NCI-H128 (cell line): Measurements from ENCODE around the gene PPP1R12A.

Source experiments
- DNase-seq: peaks from one replicate; lab custom pipeline; 2025; ENCODE audit not compliant: unreplicated experiment; lab: John Stamatoyannopoulos, UW

The PPP1R12A gene

DNA sequence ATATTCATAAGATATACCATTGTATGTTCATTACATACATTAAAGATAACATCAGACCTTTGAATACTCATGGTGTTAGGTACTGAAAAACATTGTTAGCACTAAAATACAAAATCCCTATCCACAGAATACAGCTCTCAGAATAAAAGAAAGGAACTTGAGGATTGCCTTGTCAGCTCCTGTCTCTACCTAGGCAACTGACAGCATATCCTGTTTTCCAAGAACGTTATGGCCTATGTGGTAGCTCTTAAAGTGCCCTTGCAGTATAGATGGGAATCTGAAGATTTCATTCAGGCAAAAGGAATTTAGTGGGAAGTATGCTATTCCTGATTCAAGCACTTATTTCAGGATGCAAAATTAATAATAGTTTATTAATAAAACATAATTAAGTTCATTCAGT lies 1.8 kb upstream of the PPP1R12A start:
- DNase-seq: no peak

DNA sequence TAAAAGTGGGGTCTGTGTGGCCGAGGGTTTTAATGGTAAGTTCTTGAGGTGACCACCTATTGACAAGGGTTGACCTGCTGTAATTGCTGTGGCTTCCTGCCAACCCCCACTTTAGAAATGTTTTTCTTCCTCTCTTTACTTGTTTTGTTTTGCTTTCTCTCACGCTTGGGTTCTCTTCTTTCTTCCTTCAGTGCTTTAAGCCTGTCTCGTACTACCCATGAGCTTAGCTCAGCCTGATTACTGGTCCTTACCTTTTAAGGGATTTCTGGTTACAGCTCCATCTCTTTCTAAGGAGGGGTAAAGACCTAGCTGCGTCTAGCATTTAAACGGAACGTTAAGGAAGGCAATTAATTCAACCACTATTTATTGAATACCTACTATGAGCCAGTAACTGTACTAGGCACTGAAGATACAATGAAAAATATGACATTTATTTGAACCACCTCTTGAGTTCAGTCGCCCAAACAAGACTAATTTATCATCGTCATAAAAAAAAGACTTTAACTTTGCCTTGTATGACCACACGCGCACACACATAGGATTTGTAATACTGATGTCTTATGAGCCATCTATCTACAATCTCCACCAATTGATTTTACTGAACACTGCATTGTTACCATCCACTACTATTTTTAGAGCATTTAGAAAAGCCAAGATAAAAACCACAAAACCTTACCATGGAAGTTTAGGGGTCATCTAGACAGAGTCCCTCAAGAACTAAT lies 888 bp upstream of the PPP1R12A start:
- DNase-seq: no peak

DNA sequence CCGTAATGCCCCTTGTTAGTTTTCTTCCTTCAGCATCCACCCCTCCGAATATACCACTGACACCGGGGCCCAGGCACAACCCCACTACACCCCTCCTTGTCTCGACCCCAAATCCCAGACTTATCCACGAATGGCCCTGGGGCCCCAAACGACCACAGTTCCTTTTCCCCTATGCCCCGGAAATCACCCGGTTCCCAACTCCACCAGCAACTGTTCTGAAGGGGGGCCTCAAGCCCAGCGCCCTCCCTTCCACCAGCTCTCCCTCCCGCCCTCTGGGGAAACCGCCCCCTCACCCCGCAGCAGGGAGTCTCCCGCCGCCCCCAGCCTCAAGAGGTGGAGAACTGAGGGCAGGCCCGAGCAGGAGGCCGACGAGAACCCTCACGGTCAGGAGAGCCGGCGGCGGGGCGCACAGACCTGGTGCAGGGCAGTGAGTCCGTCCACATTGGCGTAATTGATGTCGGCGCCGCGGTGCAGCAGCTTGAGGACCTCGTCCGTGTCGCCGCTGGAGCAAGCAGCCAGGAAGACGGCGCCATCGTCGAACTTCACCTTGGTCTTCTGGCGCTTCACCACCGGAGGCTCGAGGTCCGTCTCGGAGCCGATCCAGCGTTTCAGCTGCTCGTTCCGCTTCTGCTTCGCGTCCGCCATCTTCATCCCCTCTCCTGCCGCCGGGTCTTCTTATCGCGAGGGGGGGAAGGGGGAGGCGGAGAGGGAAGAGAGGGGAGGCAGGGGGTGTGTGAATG lies 446 bp downstream of the PPP1R12A start:
- no peak for DNase-seq

DNA sequence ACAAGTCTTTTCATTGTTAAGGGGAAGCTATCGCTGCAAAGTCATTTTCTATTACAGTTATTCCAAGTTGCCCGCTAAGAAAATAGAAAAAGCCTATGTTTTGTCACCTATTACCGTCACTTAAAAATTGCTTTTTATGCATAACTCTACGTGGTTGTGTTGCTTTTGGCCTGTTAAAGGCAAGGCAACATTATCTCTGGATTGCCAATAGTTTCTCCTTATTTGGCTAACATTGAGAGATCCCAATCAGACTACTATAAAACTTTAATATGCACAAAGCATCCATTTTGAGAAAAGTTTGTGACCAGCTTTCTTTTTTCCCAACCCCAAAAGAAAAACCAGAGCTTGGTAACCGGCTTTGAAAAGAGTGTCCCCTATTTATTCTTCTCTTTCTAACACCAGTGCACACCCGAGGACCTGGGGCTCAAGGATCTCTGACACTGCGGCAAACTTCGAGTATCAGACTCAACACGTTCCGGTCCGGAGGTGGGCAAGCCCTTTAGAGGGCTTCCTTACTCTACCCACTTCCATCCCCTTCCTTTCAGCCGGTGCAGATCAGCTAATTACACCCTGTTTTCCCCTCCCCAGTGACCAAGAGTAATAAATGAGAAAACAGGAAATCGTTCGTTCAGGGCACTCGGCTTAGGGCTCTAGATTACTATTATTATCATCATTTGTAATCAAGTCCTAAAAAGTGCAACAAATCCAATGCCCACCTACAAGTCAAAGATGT lies 1.2 kb downstream of the PPP1R12A start:
- no peak for DNase-seq

DNA sequence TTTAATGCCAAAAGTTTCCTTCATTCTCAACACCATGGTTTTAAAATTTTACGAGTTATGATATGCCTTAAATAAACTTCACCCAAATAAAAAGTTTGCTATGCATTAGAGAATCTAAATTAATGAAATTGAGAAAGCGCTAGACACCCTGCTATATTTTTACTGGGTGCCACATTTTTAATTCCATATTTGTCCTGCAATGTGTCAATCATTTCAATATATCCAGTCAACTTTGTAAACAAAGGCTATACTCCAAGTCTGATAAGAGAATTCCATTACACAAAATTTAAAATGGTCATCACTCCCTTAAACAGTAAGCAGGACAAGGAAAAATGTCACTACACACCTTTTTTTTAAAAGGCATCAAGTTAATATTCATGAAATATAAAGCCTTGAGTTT lies 1.9 kb downstream of the PPP1R12A start:
- DNase-seq: no peak

DNA sequence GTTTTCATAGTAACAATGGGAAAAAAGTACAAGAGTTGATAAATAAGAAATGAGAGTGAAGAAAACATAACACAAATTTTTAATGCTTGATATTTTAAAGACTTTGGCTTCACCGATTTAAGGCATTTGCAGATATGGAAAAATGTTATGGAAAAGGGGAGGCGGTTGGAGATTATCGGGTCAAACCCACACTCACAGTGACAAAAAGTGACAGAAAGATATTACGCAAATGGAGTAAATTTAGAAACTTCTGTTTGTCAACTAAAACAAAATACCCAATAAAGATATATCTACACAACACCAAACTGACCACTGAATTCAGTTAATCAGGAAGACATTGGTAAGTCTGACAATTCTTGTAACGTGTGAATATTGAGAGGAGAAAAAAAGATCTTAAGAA lies 2.5 kb downstream of the PPP1R12A start:
- DNase-seq: no peak

DNA sequence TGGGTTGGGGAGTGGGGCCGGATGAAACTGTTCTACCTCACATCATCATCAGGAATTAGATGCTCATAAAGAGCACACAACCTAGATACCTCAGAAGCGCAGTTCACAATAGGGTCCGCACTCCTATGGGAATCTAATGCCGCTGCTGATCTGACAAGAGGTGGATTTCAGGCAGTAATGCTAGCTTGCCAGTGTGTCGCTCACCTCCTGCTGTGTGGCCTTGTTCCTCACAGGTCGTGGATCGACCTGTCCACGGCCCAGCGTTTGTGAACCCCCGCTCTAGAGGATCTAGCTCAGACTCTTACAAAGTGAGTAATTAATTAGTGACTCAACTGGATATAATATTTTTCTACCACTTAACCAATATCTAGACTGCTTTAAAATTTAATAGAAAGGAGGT lies 5.8 kb downstream of the PPP1R12A start:
- no peak for DNase-seq

DNA sequence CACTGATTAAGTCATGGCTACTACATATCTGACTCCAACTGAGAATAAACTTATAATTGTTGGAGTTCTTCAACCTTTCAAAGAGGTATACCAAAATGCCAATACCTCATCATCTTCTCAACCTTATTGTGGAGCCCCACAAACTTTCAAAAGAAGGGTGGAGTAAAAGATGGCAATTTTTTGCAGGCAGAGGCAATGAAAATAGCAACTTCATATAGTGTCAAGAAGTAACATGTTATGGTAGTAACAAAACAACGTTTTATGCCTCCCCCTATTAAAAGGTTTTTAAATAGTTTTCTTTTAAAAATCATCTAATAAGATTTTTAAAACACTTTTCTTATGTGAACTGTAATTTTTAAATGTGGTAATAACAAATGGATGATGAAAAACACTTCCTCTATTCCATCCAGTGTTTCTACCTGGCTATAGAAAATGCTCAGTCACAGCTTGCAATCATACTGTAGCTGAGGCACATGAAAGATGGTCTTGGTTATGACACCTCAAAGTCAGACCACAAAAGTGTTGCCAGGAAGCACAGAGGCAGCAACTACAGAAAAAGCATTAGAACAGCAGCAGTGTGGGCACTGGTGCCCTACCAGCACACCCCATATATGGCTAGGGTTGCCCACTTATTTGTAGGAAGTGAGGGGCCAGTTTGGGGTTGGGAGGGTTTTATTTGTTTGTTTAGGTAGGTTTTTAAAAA lies 7.0 kb downstream of the PPP1R12A start:
- DNase-seq: no peak

DNA sequence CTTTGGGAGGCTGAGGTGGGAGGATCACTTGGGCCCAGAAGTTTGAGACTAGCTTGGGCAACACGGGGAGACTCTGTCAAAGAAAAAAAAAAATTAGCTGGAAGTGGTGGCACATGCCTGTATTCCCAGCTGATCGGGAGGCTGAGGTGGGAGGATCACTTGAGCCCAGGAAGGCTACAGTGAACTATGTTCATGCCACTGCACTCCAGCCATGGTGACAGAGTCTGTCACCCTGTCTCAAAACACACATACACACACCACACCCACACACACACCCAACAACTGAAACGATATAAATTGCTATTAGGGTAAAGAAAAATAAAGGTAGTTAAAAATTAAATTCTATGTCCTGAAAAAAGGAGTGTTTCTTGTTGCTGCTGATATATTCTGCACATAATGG lies 7.9 kb downstream of the PPP1R12A start:
- no peak for DNase-seq

DNA sequence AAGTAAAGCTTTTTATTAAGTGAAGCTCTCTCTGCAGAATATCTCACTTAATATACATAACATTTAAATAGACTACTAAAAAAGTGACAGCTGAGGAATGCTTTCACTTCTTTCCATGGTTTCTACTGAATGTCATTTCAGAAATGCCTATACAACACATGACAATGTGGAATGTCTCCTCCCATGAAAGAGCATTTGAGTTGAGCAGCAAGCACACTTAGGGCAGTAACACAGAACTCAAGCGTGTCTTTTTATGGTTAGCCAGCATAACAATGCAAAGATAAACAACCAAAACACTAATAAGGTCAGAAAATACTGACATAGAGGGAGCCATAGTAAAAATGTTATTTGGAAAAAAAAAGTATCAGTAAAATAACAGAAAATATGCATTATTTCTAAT lies 9.4 kb downstream of the PPP1R12A start:
- DNase-seq: no peak

DNA sequence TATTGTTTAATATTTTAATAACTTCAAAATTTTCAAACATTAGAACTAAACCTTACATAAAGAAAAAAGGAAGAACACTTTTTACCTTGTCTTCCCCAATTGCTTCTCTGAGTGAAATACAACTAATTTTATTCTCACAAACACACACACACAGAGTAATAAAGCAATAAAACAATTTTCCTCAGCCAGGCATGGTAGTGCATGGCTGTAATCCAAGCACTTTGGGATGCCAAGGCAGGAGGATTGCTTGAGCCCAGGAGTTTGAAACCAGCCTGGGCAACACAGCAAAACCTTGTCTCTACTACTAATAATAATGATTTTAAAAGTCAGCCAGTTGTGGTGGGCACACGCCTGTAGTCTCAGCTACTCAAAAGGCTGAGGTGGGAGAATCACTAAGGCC lies 13.1 kb downstream of the PPP1R12A start:
- no peak for DNase-seq

DNA sequence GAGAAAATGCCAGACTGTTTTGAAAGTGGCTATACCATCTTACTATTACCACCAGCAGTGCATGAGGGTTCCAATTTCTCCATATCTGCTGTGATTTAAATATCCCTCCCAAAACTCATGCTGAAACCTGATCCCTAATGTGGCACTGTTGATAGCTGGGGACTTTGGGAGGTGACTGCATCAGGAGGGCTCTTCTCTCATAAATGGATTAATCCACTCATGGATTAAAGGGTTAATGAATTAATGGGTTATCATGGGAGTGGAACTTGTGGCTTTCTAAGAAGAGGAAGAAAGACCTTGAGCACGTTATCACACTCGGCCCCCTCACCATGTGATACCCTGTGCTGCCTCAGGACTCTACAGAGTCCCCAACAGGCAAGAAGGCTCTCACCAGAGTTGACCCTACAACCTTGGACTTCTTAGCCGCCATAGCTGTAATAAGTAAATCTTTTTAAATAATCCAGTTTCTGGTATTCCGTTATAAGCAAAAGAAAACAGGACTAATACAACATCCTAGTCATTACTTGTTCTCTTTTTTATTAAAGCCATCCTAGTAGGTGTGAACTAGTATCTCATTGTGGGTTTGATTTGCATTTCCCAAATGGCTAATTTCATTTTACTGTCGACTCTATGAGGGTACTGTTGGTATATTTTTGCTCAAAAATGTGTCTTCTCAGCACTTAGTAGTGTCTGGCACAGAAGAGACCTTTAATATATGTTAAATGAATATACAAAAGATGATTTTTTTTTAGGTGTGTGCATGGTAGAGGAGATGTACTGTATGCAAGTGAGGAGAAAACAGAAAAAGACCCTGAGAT lies 14.3 kb downstream of the PPP1R12A start:
- no peak for DNase-seq

DNA sequence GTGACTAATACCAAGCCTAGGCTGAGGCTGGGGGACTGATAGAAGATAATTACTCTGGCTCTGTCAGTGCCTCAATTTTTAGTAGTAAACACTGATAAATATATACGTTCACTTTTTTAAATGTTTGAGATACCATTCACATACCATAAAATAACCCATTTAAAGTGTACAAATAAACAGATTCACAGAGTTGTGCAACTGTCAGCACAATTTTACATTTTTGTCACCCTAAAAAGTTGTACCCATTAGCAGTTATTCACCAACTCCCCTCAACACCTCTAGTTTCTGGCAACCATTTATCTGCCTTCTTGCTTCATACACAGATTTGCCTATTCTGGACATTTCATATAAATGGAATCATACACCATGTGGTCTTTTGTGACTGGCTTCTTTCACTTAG lies 15.1 kb downstream of the PPP1R12A start:
- no peak for DNase-seq

DNA sequence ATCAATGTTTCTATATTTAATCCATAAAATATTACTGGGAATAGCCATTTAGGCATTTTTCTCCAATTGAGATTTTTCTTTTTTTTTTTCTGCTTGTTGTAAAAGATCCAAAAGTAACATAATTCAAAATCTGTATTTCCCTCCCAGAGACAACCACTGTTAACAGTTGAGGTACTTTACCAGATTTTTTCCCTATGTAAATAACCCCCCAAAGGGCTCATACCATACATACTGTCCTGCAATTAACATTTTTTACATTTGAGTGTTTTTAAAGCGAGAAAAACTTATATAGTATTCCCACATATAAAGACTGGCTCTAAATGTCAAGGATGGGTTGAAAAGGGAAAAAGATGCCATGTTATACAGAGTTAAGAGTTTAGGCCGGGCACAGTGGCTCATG lies 18.1 kb downstream of the PPP1R12A start:
- DNase-seq: no peak

DNA sequence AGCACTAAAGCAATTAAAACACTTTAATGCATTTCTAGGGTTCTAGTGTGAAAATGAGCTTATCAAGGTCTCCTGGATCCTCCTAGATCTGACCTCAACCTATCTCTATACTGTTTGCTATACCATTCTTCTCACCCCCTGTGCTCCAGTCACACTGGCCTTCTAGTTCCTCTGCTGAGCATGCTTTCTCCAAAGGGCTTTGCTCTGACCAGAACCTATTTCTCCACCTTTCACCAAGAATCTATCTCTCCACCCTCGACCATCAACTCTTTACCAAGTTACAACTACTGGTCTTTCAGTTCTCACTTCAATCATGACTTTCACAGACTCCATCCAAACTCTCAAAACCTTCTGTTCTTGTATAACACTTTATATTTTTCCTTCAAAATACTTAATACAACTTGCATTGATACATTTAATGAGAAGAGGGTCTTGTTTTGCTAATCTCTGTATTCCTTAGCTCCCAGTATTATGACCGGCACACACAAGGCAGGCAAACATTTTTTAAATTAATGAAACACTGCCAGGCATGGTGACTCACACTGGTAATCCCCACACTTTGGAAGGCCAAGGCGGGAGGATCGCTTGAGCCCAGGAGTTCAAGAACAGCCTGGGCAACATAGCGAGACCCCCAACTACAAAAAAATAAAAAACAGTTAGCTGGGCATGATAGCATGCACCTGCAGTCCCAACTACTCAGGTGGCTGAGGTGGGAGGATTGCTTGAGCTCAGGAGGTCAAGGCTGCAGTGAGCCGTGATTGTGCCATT lies 22.8 kb downstream of the PPP1R12A start:
- DNase-seq: no peak

DNA sequence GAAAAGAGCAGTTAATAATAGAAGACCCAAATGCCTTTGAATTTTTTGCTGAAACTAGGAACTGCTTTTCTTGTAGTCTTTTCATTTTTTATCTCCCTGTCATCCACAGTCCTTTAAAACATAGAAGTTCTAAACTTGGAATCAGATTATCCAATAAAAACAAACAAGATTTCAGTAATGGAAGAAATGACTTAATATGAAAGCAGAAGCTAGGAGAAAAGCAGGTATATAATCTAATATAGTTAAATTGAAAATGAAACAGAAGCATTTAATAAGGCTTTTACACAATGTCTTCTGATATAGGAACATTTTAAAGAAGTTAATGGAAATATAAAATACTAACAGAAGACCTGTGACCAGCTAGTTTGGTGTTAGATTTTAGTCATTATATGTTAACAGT lies 26.5 kb downstream of the PPP1R12A start:
- no peak for DNase-seq

DNA sequence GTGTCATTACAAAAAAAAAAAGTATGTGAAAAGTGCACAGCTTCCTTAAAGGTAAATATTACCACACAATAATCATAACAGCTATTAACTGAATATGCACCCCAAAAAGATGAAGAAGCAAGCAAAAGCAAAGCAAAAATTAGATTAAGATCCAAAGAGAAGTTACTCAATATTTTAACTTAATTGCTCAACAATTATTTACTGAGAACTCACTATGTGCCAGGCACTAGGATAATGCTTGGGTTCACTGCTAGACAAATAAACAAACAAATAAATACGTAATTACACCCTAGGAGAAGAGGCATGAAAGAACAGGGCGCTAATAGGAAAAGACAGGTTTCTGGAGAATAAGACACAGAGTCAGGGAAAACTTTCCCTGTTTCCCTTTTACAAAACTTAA lies 33.4 kb downstream of the PPP1R12A start:
- no peak for DNase-seq

DNA sequence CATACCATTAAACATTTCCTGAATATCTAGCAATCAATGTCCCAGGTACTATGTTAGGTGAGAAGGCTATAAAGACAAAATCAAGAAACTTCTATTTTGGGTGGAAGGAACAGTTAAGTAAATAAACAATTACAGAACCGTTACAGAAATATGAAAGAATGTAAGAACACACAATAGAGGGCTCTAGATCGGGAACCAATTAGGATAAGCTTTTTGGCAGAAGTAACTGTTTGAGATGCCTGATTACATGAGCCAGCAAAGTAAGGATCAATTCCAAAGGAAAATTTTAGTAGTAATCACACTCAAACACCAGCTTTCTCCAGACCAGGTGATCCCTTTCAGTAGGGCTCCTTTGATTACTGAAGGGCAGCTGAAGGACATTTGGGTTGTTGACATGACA lies 33.9 kb downstream of the PPP1R12A start:
- no peak for DNase-seq

DNA sequence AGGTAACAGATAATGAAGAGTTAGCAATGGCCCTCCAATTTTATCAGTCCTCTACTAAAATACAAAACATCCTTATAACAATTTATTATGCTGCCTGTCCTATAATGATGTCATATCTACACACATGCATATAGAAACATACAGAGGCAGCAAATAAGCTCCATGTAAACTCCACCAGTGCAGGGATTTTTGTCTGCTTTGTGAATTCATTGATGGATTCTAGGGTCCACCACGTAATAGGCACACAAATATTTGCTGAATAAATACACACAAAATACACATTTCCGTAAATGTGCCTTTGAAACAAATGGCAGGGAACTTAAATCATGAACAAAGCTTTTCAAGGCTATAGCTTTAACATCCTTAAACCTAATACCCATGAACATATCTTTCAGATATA lies 34.7 kb downstream of the PPP1R12A start:
- DNase-seq: no peak

DNA sequence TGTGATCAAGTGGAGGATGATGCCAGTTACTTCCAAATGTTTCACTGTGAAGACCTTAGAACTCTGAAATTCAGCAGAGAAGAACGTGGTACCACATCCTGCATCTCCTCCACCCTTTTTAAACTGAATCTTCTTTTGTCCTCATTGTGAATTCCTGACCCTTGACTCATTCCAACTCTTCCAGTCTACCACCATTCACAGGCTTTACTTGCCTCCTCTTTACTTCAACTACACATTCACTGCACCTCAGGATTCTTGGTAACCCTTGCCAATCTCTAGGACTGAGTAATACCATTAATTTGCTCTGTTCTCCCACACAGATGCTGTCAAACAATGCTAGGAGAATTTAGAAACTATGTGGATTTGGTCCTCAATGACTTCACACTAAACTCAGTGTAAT lies 37.3 kb downstream of the PPP1R12A start:
- no peak for DNase-seq
